Common myeloid progenitor, CD34-positive (primary cell): ENCODE results near the gene ATG10.

Experiments used
- CTCF ChIA-PET: fragments of 350-600 bp; sonication (Branson Sonifier 250); formaldehyde crosslinking; loops from one replicate; lab custom pipeline; 2021; ENCODE audit warnings: antibody characterized with exemption; lab: Charles Lee
- POLR2A ChIA-PET: fragments of 350-600 bp; sonication (Branson Sonifier 250); formaldehyde crosslinking; loops from one replicate; lab custom pipeline; 2021; ENCODE audit warnings: antibody characterized with exemption; lab: Charles Lee
- DNase-seq, 3 donors: peaks; one replicate each; pipeline versions ENCODE4 v3.0.0 to v3.0.0-alpha.2; 2013
- H3K27ac ChIP-seq, 2 experiments: 1 replicate in 1 of 2; 2 replicates in 1 of 2; pipeline ENCODE4 v1.7.0; 2013; ENCODE audit warnings: inconsistent platforms in 2 of 2, low read length in 2 of 2, mild to moderate bottlenecking in 2 of 2, low read depth in 1 of 2, moderate library complexity in 1 of 2; ENCODE audit not compliant: severe bottlenecking in 2 of 2, insufficient read depth in 1 of 2, poor library complexity in 1 of 2
- H3K27me3 ChIP-seq, 5 experiments: replicated peaks in 2 of 5; 1 replicate in 3 of 5; 2 replicates in 2 of 5; pipeline versions ENCODE4 v1.6.1 to v1.7.0; 2013; ENCODE audit warnings: low read length in 4 of 5, mild to moderate bottlenecking in 2 of 5, moderate library complexity in 2 of 5, inconsistent platforms in 1 of 5; ENCODE audit not compliant: insufficient read depth in 5 of 5, control insufficient read depth in 4 of 5
- H3K36me3 ChIP-seq, 4 experiments: 1 replicate in 2 of 4; 2 replicates in 2 of 4; pipeline versions ENCODE4 v1.6.1 to v1.7.0; 2013; ENCODE audit warnings: low read length in 3 of 4, control low read depth in 1 of 4, mild to moderate bottlenecking in 1 of 4; ENCODE audit not compliant: control insufficient read depth in 4 of 4, insufficient read depth in 4 of 4
- H3K4me1 ChIP-seq, 4 experiments: 1 replicate in 3 of 4; 2 replicates in 1 of 4; pipeline versions ENCODE4 v1.6.1 to v1.7.1; 2013; ENCODE audit warnings: low read length in 3 of 4, mild to moderate bottlenecking in 3 of 4, control low read depth in 1 of 4, inconsistent platforms in 1 of 4, moderate library complexity in 1 of 4; ENCODE audit not compliant: control insufficient read depth in 4 of 4, insufficient read depth in 4 of 4; ENCODE audit errors: control extremely low read depth in 1 of 4
- H3K4me3 ChIP-seq, 7 experiments: 1 replicate in 4 of 7; 2 replicates in 3 of 7; pipeline versions ENCODE4 v1.5.1 to v1.7.0; 2013; ENCODE audit warnings: mild to moderate bottlenecking in 7 of 7, low read length in 6 of 7, moderate library complexity in 6 of 7, inconsistent platforms in 2 of 7, low read depth in 2 of 7, control low read depth in 1 of 7; ENCODE audit not compliant: insufficient read depth in 4 of 7, control insufficient read depth in 1 of 7; ENCODE audit errors: extremely low read depth in 1 of 7
- H3K9me3 ChIP-seq, 5 experiments: 1 replicate in 4 of 5; 2 replicates in 1 of 5; pipeline versions ENCODE4 v1.6.1 to v1.7.1; 2013; ENCODE audit warnings: low read length in 4 of 5, mild to moderate bottlenecking in 2 of 5, inconsistent platforms in 1 of 5, low read depth in 1 of 5, moderate library complexity in 1 of 5; ENCODE audit not compliant: control insufficient read depth in 4 of 5, insufficient read depth in 2 of 5; ENCODE audit errors: control extremely low read depth in 1 of 5
- WGBS: methylation state at CpG from one replicate; pipeline ENCODE4 v1.1.5; 2013; ENCODE audit not compliant: insufficient coverage; 5-methylcytosine and 5-hydroxymethylcytosine counted together

Gene ATG10

GRCh38 chr5:82174128-82174918, 202.5 kb downstream of the ATG10 start:
- Histone ChIP-seq H3K27me3 (no peaks in the 10 kb centered on the region), H3K9me3 (no peaks in the 10 kb centered on the region), H3K4me1 (peaks cover 5 to 10% (median 8%) of the 10 kb centered on the region in 4 experiments), H3K4me3 (no peak overlapping the region), H3K36me3 (no peaks in the 10 kb centered on the region), H3K27ac (peak overlapping the region; percentile 56 to 78)
- ChIA-PET POLR2A (no interaction called here), CTCF (interaction anchor here (0.6 to 8.1 kb wide), 8 partner anchors 9 to 83 kb away, joined by 3 to 44 read pairs (median 4); no protein-coding TSS in a partner anchor)
- DNase-seq = peak; percentile 85 to 90 (median 87)
- WGBS = no CpG with 5 or more reads among the region's 3 CpGs

GRCh38 chr5:82174919-82175219, 203.0 kb downstream of the ATG10 start:
- no peak for DNase-seq
- H3K27me3 ChIP-seq = no peaks in the 10 kb centered on the region
- H3K4me1 ChIP-seq = peaks cover 5 to 10% (median 8%) of the 10 kb centered on the region in 4 experiments
- ChIA-PET CTCF (interaction anchor here (0.7 to 8.1 kb wide), 7 partner anchors 35 to 84 kb away, joined by 3 to 44 read pairs (median 3); no protein-coding TSS in a partner anchor), POLR2A (no interaction called here)
- H3K27ac ChIP-seq = no peak overlapping the region
- WGBS = no CpG with 5 or more reads among the region's 1 CpG
- peaks cover 0 to 3% (median under 1%) of the 10 kb centered on the region in 4 experiments for H3K36me3 ChIP-seq
- H3K9me3 ChIP-seq = no peaks in the 10 kb centered on the region
- no peak overlapping the region for H3K4me3 ChIP-seq

GRCh38 chr5:82176115-82176814, 204.4 kb downstream of the ATG10 start:
- WGBS = 100% methylated on average over 2 of the region's 8 CpGs
- H3K4me1 ChIP-seq = peaks cover 5 to 10% (median 8%) of the 10 kb centered on the region in 4 experiments
- POLR2A ChIA-PET = no interaction called here
- H3K27ac ChIP-seq = no peak overlapping the region
- H3K9me3 ChIP-seq = no peaks in the 10 kb centered on the region
- CTCF ChIA-PET = interaction anchor here (0.6 to 8.1 kb wide), 8 partner anchors 9 to 158 kb away, joined by 3 to 44 read pairs (median 3); no protein-coding TSS in a partner anchor
- peaks cover 2 to 9% (median 6%) of the 10 kb centered on the region in 4 experiments for H3K36me3 ChIP-seq
- DNase-seq = no peak
- H3K4me3 ChIP-seq = no peak overlapping the region
- H3K27me3 ChIP-seq = no peaks in the 10 kb centered on the region

GRCh38 chr5:82178378-82178777, 206.6 kb downstream of the ATG10 start:
- peaks cover 0 to 5% (median 0%) of the 10 kb centered on the region in 5 experiments for H3K9me3 ChIP-seq
- no peak for DNase-seq
- H3K36me3 ChIP-seq = peaks cover 2 to 9% (median 7%) of the 10 kb centered on the region in 4 experiments
- H3K27ac ChIP-seq = no peak overlapping the region
- ChIA-PET POLR2A (no interaction called here), CTCF (interaction anchor here (1.2 to 8.1 kb wide), 3 partner anchors 11 to 47 kb away, joined by 3 to 44 read pairs (median 4); no protein-coding TSS in a partner anchor)
- H3K4me3 ChIP-seq = no peak overlapping the region
- H3K4me1 ChIP-seq = peaks cover 5 to 10% (median 8%) of the 10 kb centered on the region in 4 experiments
- no peaks in the 10 kb centered on the region for H3K27me3 ChIP-seq
- no CpG with 5 or more reads among the region's 3 CpGs for WGBS

GRCh38 chr5:82182662-82183061, 210.8 kb downstream of the ATG10 start:
- 100% methylated on average over 2 of the region's 2 CpGs for WGBS
- H3K27me3 ChIP-seq = no peaks in the 10 kb centered on the region
- H3K4me1 ChIP-seq = peaks cover 0 to 5% (median 1%) of the 10 kb centered on the region in 4 experiments
- no peak for DNase-seq
- H3K4me3 ChIP-seq = no peak overlapping the region
- H3K9me3 ChIP-seq = peaks cover 0 to 5% (median 0%) of the 10 kb centered on the region in 5 experiments
- POLR2A ChIA-PET = no interaction called here
- CTCF ChIA-PET = no interaction called here
- H3K36me3 ChIP-seq = peaks cover 2 to 9% (median 7%) of the 10 kb centered on the region in 4 experiments
- no peak overlapping the region for H3K27ac ChIP-seq

GRCh38 chr5:82183828-82184227, 212.0 kb downstream of the ATG10 start:
- WGBS = 100% methylated on average over 1 of the region's 1 CpG
- peaks cover 0 to 5% (median 0%) of the 10 kb centered on the region in 5 experiments for H3K9me3 ChIP-seq
- no peak overlapping the region for H3K27ac ChIP-seq
- ChIA-PET POLR2A (no interaction called here), CTCF (interaction anchor here (1.0 kb wide), 1 partner anchor 11 kb away, joined by 3 read pairs; no protein-coding TSS in a partner anchor)
- peaks cover 0 to 5% (median 1%) of the 10 kb centered on the region in 4 experiments for H3K4me1 ChIP-seq
- H3K4me3 ChIP-seq = no peak overlapping the region
- H3K36me3 ChIP-seq = peaks cover 2 to 9% (median 7%) of the 10 kb centered on the region in 4 experiments
- no peaks in the 10 kb centered on the region for H3K27me3 ChIP-seq
- no peak for DNase-seq
